HG03025 (cell line): ENCODE results near the gene TYW1B.
"Not testable (repeated sequence)": the region's sequence is repeated elsewhere in the genome, so short reads cannot be mapped to it uniquely, and the experiment has no call there.

Experiments
- ATAC-seq: cut with Tn5 transposase; IDR thresholded peaks from one replicate; pipeline ENCODE4 v1.9.1; 2021; ENCODE audit warnings: mild to moderate bottlenecking, moderate library complexity; ENCODE audit not compliant: unreplicated experiment, low FRiP score

Gene TYW1B

DNA sequence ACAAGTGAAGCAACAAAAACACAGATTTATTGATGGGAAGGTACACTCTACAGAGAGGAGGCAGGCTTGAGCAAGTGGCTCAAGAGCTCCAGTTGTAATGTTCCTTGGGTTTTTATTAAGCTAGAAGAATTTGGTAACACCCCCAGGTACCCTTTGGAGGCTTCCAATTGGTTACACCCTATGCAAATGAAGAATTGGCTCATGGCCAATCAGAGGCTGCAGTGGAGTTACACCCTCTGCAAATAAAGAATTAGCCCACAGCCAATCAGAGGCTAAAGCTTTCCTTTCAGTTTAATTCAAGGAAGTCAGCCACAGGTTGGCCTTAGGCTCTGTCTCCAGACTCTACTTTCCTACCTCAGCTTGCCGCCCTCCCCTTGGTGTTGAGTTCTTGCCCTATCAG, 10.3 kb downstream of the TYW1B start:
- not testable (repeated sequence) for ATAC-seq

DNA sequence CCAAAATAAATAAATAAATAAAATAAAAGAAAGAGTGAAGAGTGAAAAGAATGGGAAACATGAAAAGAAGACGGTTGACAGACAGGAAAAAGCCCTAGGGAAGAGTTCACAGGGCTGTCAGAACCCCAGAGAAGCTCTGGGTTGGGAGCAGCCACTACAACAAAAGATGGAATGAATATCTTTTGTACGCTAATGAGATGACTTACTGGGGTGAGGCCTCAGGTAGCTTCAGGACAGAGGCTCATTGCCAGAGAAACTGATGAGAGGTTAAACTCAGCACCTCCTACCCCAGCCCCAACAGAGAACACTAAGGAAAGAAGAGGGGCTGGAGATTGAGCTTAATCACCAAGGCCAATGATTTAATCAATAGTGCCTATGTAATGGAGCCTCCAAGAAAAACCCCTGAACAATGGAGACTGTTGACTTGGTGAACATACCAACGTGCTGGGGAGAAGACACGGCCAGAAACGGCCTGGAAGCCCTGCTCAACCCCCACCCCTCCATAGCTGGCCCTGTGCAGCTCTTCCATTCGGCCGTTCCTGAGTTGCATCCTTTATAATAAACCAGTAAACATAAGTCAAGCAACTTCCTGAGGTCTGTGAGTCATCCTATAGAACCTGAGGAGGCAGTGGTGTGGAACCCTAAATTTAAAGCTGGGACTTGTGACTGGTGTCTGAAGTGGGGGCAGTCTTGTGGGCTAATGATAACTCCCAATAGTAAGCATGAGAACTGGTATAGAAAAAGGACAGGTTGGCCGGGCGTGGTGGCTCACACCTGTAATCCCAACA, 11.4 kb downstream of the TYW1B start:
- not testable (repeated sequence) for ATAC-seq

DNA sequence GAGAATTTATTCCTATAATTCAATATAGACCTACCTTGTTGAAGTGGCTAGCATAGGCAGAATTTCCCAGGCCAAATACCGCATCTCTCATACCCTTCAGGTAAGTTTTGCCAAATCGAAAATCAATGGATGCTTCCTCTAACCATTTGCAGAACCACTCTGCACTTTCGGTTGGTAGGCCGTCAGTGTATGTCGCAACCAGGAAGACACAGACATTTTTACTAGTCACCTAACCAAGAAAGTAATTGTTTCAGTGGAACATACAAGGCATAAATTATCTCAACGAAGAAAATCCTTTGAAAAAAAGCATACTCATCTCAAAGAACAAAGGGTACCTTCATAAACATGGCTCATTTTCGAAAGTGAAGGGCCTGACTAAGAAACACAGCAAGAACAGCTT, 17.6 kb downstream of the TYW1B start:
- not testable (repeated sequence) for ATAC-seq

DNA sequence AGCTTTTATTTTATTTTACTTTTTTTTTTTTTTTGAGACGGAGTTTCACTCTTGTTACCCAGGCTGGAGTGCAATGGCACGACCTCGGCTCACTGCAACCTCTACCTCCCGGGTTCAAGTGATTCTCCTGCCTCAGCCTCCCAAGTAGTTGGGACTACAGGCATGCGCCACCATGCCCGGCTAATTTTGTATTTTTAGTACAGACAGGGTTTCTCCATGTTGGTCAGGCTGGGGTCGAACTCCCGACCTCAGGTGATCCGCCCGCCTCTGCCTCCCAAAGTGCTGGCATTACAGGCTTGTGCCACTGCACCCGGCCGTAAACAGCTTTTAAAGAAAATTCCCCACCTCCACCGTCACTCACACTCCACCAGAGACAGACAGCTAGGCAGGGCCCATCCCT, 19.5 kb downstream of the TYW1B start:
- not testable (repeated sequence) for ATAC-seq

DNA sequence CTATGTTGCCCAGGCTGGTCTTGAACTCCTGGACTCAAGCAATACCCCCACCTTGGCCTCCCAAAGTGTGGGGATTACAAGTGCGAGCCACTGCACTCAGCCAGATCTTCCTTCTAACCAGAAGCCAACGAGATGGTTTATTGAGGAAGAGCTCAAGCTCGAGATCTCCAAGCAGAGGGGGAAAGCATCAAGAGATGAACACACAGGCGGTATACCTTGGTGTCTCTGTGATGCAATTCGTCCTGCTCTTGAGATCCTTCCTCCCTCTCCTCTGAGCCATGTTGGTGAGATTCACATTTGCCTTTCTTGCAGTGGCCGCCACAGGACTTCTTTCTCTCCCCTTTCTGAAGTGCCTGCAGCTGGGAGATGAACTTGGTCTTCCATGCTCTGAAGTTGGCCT, 21.1 kb downstream of the TYW1B start:
- ATAC-seq, result not testable (repeated sequence)

DNA sequence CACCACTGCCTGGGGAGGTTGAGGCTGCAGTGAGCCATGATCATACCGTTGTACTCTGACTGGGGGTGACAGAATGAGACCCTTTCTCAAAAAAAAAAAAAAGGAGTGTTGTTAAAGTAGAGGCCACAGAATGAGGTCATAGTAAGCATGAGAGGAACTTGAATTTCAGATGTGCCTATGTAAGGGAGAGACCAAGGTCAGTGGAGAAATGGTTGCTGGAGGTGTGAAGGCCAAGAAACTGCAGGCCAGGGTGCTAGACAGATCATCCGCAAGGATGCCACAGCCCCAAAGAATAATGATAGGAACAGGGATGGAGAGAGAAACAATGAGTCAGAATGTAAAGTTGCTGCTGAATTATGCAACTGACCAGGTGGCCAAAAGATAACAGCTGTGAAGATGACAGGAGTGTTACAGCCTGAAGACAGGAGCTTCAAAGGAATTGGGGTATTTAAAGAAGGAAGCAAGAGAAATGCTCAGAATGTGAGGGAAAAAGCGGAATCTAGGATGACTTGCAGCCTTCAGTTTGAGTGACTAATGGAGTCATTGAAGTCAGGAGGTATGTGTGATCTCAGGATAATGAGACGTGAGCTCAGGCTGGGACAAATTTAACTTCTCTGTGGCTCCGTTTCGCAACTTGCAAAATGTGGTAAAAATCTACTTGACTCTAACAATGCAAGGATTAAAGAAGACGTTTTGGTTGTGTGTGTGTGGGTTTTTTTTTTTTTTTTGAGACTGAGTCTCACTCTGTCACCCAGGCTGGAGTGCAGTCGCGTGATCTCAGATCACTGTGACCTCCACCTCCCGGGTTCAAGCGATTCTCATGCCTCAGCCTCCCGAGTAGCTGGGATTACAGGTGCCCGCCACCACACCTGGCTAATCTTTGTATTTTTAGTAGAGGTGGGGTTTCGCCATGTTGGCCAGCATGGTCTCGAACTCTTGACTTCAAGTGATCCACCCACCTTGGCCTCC, 22.2 kb downstream of the TYW1B start:
- ATAC-seq, result no peak

DNA sequence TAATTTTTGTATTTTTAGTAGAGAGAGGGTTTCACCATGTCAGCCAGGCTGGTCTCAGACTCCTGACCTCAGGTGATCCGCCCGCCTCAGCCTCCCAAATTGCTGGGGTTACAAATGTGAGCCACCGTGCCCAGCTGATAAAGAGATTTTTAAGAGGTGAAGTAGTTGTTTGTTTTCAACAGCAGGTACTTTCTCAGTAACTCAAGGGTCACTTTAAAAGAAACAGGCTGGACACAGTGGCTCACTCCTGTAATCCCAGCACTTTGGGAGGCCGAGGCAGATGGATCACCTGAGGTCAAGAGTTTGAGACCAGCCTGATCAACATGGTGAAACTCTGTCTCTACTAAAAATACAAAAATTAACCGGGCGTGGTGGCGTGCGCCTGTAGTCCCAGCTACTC, 24.2 kb downstream of the TYW1B start:
- ATAC-seq, result not testable (repeated sequence)

DNA sequence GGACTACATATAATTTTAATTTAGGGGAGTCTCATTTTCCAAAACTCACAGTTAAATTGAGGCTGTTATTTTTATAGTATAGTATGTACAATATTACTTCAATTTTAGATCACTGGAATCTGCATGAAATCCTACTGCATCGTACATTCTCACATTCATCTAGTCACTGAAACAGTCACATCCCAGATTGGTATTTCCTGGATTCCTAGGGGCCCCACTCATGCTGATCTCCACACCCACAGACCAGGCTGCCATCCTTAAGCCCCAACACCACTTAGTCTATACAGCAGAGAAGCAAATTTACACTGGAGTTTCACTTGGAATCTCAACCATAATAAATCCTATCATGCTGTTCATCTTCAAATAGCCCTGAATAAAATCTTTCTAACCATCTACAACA, 26.4 kb downstream of the TYW1B start:
- not testable (repeated sequence) for ATAC-seq

DNA sequence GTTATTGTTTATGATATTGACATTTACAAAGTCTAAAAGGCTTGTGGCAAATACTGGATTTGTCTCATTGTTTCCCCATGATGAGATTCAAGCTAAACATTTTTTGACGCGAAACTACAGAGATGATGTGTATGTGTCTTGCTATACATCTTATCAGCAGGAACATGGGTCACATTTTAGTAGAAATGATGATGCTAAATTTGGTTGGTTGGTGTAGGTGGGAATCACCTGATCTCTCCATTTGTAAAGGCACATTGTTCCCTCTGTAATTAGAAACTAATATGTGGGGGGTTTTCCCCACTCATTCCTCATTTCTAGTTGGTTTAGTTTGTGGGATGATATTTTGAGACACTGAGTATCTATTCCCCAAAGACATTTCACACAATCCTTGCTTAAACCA, 32.6 kb downstream of the TYW1B start:
- ATAC-seq, result not testable (repeated sequence)

DNA sequence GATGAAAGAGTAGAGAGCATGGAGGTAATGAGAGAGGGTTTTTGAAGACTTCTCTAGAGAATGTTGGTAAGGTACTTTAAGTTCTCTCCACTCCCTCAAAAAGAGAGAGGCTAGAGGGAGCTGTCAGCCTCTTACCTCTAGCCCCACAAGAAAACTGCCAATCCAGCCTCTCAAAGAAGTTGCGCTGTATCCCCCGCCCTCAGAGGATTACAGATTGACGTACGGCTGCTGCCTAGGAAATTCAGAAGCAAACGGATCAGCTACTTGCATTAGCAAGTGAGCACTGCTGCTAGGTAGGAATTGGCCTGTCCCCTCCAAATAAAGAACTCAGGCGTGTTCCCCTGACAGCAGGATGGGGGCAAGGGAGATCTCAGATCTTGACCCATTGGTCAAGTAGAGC, 34.2 kb downstream of the TYW1B start:
- ATAC-seq, result no peak

DNA sequence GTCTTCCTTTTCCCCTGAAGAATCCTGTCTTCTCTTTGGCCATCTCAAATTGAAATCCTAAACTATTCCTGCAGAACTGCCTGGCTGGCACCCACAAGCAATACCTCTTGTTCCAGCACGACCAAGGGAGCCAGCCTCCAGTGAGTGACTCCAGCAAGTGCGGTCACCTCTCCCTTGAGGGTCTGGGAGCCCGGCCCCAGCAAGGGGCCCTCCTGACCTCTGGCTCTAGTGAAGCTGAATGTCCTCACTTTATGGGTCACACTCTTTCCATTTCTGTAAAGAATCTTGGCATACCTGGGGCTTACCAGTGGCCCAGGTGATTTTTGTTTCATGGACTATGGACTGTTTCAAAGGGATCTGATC, 37.3 kb downstream of the TYW1B start:
- ATAC-seq, result not testable (repeated sequence)

DNA sequence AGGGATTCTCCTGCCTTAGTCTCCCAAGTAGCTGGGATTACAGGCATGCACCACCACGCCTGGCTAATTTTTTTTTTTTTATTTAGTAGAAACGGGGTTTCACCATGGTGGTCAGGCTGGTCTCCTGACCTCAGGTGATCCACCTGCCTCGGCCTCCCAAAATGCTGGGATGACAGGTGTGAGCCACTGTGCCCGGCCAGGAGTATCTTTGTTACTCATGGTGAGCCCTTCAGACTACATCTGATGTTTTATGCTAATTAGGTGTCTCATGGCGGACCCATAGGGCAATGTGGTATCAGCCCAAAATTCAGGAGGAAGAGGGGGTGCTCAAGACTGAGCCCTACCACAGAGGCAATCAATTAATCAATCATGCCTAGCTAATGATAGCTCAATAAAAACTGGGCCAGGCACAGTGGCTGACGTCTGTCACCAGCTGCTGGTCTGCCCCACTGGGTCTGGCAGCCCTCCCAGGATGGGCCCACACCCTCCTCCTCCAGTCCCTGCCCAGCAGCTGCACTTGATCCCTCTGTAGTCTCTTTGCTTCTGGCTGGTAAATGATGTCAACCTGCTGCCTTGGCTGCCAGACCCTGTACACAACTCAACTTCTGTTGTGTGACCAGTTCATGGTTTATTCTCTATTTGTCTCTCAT, 37.8 kb downstream of the TYW1B start:
- not testable (repeated sequence) for ATAC-seq

DNA sequence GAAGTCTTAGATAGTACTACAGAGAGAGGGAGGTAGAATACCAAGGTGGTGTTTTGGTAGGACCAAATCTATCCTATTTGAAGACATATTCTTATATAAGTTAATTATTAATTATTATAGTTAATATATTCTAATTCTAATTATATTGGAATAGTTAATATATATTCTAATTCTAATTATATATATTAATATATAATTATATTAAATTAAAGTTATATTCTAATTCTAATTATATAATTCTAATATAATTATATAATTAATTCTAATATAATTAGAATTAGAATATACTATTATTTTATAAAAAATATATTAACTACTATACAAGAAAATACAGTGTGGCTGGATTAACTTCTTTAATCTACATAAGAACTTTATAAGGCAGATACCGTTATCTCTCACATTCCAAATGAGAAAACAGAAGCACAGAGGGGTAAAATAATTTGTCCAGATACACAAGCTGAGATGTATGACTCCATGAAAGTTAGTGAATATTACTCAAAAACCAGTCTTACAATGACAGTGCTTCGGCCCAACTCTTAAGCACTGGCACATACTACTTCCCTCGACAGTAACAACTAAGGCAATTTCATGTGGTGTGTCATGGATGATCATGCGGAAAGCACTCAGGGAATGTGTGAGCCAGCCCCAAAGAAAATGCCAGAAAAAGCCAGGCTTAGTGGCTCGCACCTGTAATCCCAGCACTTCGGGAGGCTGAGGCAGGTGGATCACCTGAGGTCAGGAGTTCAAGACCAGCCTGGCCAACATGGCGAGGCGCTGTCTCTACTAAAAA, 42.6 kb downstream of the TYW1B start:
- no peak for ATAC-seq

DNA sequence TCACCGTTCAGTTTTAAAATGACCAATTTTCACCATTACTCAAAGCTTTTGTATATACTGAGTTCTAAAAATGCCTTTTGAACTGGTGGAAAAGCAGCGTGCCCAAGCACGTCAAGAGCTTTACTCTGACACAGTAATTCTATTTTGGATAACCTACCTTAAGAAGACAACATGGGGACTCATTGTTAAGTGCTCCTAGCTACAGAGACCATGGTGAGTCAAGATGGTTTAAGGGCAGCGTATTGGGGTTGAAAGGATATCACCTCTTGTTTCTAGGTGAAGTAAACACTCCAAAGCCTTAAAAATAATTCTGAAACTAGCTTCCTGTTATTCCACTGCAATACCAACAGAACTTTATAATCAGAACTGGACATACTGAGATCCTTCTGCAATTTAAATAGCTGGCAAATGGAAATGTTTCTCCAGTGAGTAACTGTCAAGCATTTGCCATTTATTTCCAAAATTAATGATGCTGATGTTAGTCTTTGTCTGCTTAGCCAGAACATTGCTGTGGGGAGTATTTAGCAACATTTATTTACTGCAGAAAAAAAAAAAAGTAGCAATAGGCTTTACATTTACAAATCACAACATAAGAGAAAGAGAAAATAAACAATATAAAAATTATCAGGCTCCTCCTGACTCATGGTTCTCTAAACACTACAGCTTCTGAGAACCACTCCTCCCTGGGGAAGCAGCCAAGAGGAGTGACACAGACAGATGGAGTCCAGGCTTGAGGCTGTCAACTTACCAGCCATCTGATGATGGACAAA, 44.2 kb downstream of the TYW1B start:
- ATAC-seq, result not testable (repeated sequence)

DNA sequence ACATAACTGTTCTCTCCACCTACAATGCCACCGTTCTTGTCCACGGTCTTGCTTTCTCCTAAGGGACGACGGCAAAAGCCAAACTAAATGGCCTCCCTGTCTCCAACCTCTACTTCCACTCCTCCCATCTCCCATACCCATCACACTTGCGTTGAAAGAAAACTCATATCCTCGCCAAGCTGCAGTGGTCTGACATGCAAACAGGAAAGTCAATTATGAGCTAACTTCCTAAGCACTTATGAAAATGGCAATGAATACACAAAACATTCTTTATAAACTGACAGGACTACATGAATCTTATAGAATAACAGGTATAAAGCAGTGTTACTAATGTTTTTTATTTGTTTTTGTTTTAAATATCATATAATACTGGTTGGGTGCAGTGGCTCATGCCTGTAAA, 46.4 kb downstream of the TYW1B start:
- no peak for ATAC-seq

DNA sequence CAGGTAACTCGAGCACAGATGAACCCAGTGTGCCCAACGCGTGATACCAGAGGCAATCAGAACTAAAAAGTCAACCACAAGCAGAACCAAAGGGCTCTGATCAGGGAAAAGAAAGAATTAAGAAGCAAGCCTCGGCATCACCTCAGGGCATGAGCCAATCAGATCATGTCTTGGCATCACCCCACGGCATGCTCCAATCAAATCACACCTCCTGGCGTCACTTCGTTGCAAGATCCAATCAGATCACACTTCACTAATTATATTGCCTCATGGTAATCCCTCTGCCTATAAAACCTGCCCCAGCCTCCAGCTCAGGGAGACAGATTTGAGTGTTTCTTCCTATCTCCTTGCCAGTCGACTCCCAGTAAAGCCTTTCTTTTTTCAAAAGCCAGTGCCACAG, 46.8 kb downstream of the TYW1B start:
- ATAC-seq, result no peak

DNA sequence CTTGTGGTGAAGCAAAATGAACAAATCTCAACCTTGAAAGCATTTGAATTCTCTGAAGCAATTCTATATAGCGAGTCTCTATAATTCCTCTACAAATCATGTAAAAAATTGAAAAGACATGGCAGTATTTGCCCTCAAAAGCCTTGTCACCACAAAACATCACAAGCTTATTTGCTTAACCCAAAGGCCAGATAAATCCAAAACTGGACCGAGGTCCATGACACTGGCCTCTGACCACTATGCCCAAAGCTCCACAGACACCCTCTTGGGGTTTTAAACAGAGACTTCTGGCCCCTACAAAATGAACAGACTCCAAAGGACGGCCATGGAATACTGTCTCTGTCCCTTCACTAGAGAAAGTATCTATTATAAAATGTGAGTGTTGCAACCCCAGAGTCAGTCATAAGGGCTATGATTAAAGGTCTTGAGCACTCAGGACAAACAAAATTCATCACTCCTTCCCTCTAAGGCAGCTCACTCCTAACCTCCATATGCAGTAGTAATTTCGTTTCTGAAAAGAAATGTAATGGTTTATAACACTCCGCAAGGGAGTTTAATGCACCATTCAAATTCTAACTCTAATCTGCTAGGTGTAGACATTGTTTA, 47.6 kb downstream of the TYW1B start:
- not testable (repeated sequence) for ATAC-seq

DNA sequence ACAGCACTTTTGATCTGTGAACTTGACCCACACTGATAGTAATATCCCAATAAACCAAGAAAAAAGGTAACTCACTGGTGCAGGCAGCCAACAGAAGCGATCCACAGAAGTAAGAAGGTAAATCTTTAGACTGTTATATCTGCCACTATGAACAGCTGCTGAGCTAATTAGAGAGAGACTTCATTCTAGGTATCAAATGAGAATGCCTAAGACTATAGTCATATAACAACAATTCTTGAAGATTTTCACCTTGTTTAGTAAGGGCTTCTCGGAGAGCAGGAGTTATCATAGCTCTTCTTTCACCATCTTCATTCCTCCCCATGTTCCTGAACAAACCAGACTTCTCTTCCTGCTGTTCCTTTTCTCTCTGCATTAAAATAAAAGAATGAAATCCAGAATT, 50.8 kb downstream of the TYW1B start:
- ATAC-seq, result not testable (repeated sequence)

DNA sequence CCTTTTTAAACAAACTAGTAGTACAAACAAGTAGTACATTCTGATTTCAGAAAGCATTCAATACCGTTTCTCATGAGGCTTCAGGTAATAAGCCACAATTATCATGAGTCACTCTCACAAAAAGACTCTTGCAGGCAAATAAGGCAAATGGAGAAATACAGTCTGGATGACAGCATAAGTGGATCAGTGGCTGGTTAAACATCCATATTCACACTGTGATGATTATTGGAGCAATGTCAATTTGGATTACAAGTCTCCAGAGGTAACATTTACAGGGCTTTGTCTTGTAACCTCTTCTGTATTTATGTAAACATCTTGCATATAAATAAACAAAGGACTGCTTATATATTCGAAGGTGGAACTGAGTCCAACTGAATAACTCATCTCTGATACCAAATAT, 55.4 kb downstream of the TYW1B start:
- not testable (repeated sequence) for ATAC-seq
